Adrenal gland (tissue), 12 donors: Measurements from ENCODE around the gene ZSWIM6. TPM values are rescaled to one million over a fixed set of nuclear protein-coding genes. Genes with fewer than 3 reads are reported as not detected.

ENCODE experiments used
- DNase-seq, 7 donors: peaks; one replicate each; pipeline ENCODE4 v3.0.0-alpha.2; 2019 to 2020
- H3K27ac ChIP-seq, 5 donors: fragments of 200-600 bp; sonication (generic) in 4 of 5; 1 replicate in 3 of 5; 2 replicates in 2 of 5; pipeline versions ENCODE4 v1.5.1 to v1.8.0; 2016 to 2020; ENCODE audit warnings: mild to moderate bottlenecking in 1 of 5
- H3K27me3 ChIP-seq: fragments of 200-600 bp; 2 replicates; pipeline ENCODE4 v1.8.0; 2021
- H3K36me3 ChIP-seq, 2 donors: fragments of 200-600 bp; replicated peaks in 1 of 2; 1 replicate in 1 of 2; 2 replicates in 1 of 2; pipeline versions ENCODE4 v1.5.1 to v1.8.0; 2018 to 2022
- H3K4me1 ChIP-seq, 2 donors: fragments of 200-600 bp; replicated peaks in 1 of 2; 1 replicate in 1 of 2; 2 replicates in 1 of 2; pipeline versions ENCODE4 v1.5.1 to v1.8.0; 2018 to 2021
- H3K4me3 ChIP-seq, 4 donors: fragments of 200-600 bp; sonication (generic) in 3 of 4; one replicate each; pipeline ENCODE4 v1.5.1; 2016 to 2018
- H3K9me3 ChIP-seq, 3 donors: fragments of 200-600 bp; sonication (generic) in 1 of 3; replicated peaks in 1 of 3; 1 replicate in 2 of 3; 2 replicates in 1 of 3; pipeline versions ENCODE4 v1.5.1 to v1.8.0; 2016 to 2021
- POLR2A ChIP-seq, 2 donors: fragments of 450-650 bp; IDR thresholded peaks; one replicate each; pipeline ENCODE4 v1.6.1; 2017; ENCODE audit warnings: antibody characterized with exemption in 2 of 2, mild to moderate bottlenecking in 2 of 2, moderate library complexity in 1 of 2
- WGBS, 4 donors: extraction: QIAGEN DNeasy Blood & Tissue Kit in 2 of 4; methylation state at CpG; one replicate each; pipeline versions ENCODE4 v1.1.5 to v1.1.7; 2013 to 2017; 5-methylcytosine and 5-hydroxymethylcytosine counted together
- intact Hi-C, 2 donors: fragments of 100-400 bp; cut with DNase I; formaldehyde crosslinking; loops; one replicate each; pipeline versions ENCODE4 v1.14.1 to v1.15.0; 2022 to 2023
- polyA plus RNA-seq, 3 donors: library from polyadenylated mRNA; stranded (reverse); fragments of 200-250 nt in 2 of 3; fragments of 350-450 nt in 1 of 3; fragmentation: Illumina TruSeq in 1 of 3; extraction: RNeasy Lipid Tissue Mini Kit (QIAGEN cat#74804) in 1 of 3; gene quantifications; one replicate each; pipeline ENCODE4 v1.2.3, GENCODE V29; 2013 to 2014
- total RNA-seq, 9 donors: library from RNA; depleted of rRNA in 4 of 9; stranded (reverse); fragments of >200 nt in 4 of 9; fragments of 120-200 nt in 1 of 9; fragmentation: NEBNext Ultra II Directional in 1 of 9; extraction: Animal tissue kit (Norgen Biotek cat#: 25700) in 1 of 9; gene quantifications; one replicate each; pipeline versions ENCODE4 v1.1.0 to v1.2.4, GENCODE V29; 2013 to 2023
- TF ChIP-seq, protein P1 (sequence below), 6 experiments: fragments of 450-650 bp in 4 of 6; fragments of 200-600 bp in 2 of 6; sonication (generic) in 1 of 6; IDR thresholded peaks; 1 replicate in 5 of 6; 2 replicates in 1 of 6; pipeline versions ENCODE4 v1.5.1 to v1.8.0; 2016 to 2021; ENCODE audit warnings: antibody characterized with exemption in 6 of 6, mild to moderate bottlenecking in 2 of 6, moderate library complexity in 1 of 6
- donor health status: healthy with polysubstance abuse.
- donor health status: Bipolar disorder and iron deficiency.
- donor health status: DM: yes; HTN: yes; CAD: no.
- donor health status: DM: no; HTN: no; CAD: no.
- donor health status: DM: no; HTN: no; CAD: no.
- donor health status: DM: yes; HTN: yes; CAD: no.

Gene ZSWIM6
- total and polyA plus RNA-seq, 12 donors, result 5.5 to 14.6 (median 8.3) TPM

DNA sequence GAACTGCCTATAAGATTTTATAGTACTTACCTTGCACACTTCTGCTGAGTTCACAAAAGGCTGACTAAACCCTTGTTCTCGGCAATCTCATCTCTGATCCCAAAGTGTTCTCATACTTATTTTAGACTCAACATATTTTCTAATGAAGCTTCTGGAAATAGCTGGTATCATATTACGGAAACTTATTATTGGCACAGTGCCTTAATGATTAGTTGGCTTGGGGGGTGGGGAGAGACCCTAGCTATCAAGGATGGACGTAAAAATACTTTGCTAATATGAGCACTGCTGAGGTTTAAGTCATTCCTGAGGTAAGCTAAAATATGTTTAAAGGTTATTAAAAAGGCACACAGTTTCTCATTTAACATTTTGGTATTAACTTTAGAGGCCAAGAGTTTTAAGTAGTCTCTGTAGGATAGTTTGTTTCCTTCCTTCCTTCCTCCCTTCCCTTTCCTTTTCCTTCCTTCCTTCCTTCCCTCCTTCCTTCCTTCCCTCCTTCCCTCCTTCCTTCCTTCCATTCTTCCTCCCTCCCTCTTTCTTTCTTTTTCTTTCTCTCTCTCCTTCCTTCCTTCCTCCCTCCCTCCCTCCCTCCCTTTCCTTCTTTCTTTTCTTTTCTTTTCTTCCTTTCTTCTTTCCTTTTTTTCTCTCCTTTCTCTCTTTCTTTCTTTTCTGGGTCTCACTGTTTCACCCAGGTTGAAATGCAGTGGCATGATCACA is 31.5 kb downstream of the ZSWIM6 start:
- DNase-seq, result no peak
- 82 to 90% (median 85%) methylated on average over 3 of the region's 3 CpGs for WGBS, 4 donors
- H3K27me3 ChIP-seq, result no peaks in the 10 kb centered on the region
- H3K36me3 ChIP-seq, result no peaks in the 10 kb centered on the region
- no peak for TF ChIP-seq POLR2A (IDR thresholded peaks at IDR 0.05)
- intact Hi-C loops, result no loop called here
- no peak overlapping the region for H3K4me3 ChIP-seq
- no peak overlapping the region for H3K27ac ChIP-seq
- peaks cover 0 to 32% of the 10 kb centered on the region in 2 donors for H3K4me1 ChIP-seq
- H3K9me3 ChIP-seq, result no peaks in the 10 kb centered on the region

DNA sequence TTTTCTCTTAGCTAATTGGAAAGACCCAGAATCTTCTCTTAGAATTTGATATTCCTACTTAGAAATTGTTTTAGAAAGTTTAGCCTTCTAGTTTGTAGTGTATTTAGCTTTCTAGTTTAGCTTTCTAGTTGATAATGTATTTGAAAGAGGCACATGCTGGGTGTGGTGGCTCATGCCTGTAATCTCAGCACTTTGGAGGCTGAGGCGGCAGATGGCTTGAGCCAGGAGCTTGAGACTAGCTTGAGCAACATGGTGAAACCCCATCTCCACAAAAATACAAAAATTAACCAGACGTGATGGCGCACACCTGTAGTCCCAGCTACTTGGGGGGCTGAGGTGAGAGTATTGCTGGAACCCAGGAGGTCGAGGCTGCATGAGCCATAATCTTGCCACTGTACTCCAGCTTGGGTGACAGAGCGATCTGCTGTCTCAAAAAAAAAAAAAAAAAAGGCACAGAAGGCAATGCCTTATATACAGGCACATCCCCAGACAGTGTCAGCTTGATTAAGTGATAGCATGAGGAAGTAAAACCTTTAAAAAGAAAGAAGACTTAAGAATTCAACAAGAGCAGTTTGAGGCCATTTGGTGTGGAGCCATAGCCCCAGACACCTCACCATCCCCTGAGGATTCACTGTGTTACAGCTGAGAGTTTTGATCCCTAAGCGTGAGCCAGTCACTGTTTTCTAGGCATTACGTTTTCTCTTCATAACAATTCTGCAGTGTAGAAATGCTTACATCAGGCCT is 34.6 kb downstream of the ZSWIM6 start:
- no peak overlapping the region for H3K27ac ChIP-seq
- no peak overlapping the region for H3K4me3 ChIP-seq
- peaks cover 0 to 19% of the 10 kb centered on the region in 2 donors for H3K4me1 ChIP-seq
- H3K36me3 ChIP-seq, result no peaks in the 10 kb centered on the region
- intact Hi-C loops, result no loop called here
- DNase-seq, result no peak
- 93 to 95% (median 94%) methylated on average over 7 of the region's 7 CpGs for WGBS, 4 donors
- no peak for TF ChIP-seq POLR2A (IDR thresholded peaks at IDR 0.05)
- no peaks in the 10 kb centered on the region for H3K9me3 ChIP-seq
- no peaks in the 10 kb centered on the region for H3K27me3 ChIP-seq

DNA sequence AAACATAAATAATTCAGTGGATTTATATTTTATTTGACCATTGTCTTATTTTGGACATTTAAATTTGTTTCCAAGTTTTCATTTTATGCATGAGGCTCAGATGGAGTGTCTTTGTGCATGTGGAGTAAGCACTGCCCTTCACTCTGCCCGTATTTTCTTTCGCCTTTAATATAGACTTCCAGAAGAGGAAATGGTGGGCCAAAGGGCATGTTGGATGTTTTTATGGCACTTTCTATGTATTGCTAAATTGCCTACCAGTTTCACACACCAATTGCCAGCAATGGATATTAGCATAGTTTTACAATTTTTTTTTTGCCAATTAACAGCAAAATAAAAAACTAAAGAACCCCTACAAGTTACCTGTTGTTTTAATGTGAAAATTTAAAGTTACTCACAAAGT is 38.4 kb downstream of the ZSWIM6 start:
- no peaks in the 10 kb centered on the region for H3K27me3 ChIP-seq
- intact Hi-C loops, result no loop called here
- TF ChIP-seq, protein P1, sequence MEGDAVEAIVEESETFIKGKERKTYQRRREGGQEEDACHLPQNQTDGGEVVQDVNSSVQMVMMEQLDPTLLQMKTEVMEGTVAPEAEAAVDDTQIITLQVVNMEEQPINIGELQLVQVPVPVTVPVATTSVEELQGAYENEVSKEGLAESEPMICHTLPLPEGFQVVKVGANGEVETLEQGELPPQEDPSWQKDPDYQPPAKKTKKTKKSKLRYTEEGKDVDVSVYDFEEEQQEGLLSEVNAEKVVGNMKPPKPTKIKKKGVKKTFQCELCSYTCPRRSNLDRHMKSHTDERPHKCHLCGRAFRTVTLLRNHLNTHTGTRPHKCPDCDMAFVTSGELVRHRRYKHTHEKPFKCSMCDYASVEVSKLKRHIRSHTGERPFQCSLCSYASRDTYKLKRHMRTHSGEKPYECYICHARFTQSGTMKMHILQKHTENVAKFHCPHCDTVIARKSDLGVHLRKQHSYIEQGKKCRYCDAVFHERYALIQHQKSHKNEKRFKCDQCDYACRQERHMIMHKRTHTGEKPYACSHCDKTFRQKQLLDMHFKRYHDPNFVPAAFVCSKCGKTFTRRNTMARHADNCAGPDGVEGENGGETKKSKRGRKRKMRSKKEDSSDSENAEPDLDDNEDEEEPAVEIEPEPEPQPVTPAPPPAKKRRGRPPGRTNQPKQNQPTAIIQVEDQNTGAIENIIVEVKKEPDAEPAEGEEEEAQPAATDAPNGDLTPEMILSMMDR (IDR thresholded peaks at IDR 0.05), result no peak
- TF ChIP-seq POLR2A (IDR thresholded peaks at IDR 0.05), result no peak
- peaks cover 0 to 5% of the 10 kb centered on the region in 2 donors for H3K4me1 ChIP-seq
- WGBS, 4 donors, result 77 to 88% (median 80%) methylated on average over 2 of the region's 2 CpGs
- no peak overlapping the region for H3K4me3 ChIP-seq
- H3K27ac ChIP-seq, result no peak overlapping the region
- H3K9me3 ChIP-seq, result no peaks in the 10 kb centered on the region
- no peak for DNase-seq
- no peaks in the 10 kb centered on the region for H3K36me3 ChIP-seq

DNA sequence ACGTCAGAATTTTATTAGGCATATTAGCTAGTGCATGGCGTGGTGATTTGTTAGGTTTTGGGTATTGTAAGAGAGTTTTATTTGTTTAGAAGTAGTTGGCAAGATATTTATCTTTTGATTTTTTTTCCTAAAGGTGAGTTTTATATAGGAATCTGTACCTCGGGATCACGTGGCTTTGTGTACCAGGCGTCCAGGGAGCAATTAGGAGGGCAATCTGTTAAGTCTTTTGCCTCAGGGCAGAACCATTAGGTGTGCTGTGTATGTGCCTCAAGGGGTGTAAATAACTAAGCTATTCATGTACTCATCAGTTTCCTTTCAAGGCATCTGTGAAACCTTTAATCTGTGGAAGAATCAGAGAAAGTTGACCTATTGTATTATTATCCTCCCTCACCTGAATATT is 39.4 kb downstream of the ZSWIM6 start:
- Histone ChIP-seq H3K4me3 (no peak overlapping the region), H3K9me3 (no peaks in the 10 kb centered on the region), H3K27me3 (no peaks in the 10 kb centered on the region), H3K27ac (no peak overlapping the region), H3K4me1 (peaks cover 0 to 5% of the 10 kb centered on the region in 2 donors), H3K36me3 (no peaks in the 10 kb centered on the region)
- TF ChIP-seq, protein P1 (IDR thresholded peaks at IDR 0.05), result no peak
- no peak for TF ChIP-seq POLR2A (IDR thresholded peaks at IDR 0.05)
- 78 to 83% (median 82%) methylated on average over 5 of the region's 5 CpGs for WGBS, 4 donors
- no peak for DNase-seq
- intact Hi-C loops, result no loop called here

DNA sequence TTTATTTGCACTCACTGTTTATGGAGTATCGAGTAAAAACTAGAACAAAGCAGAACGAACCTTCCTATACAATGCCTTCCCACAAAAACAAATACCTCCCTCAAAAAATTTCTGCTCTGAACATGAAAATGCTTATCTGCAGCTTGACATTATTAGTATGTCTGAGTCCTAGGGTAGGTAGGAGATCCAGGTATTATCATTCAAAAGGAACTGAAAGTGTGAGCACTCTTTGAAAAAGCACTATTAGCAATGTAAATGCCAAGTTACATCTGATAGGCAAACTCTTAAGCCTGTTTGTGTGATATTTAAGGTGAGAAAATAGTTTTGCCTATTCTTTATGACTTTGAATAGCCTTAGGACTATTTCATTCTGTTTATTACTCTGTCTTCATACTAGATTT is 47.6 kb downstream of the ZSWIM6 start:
- WGBS, 4 donors, result 85 to 100% (median 95%) methylated on average over 2 of the region's 2 CpGs
- intact Hi-C loops, result no loop called here
- H3K9me3 ChIP-seq, result no peaks in the 10 kb centered on the region
- no peak for TF ChIP-seq POLR2A (IDR thresholded peaks at IDR 0.05)
- TF ChIP-seq, protein P1 (IDR thresholded peaks at IDR 0.05), result no peak
- no peak for DNase-seq
- H3K27ac ChIP-seq, result no peak overlapping the region
- no peaks in the 10 kb centered on the region for H3K36me3 ChIP-seq
- H3K4me1 ChIP-seq, result no peaks in the 10 kb centered on the region
- H3K4me3 ChIP-seq, result no peak overlapping the region
- H3K27me3 ChIP-seq, result no peaks in the 10 kb centered on the region
